Activated CD4-positive, CD25-positive, alpha-beta regulatory T cell treated with anti-CD3 and anti-CD28 coated beads, Interleukin-2, amount 50 U/mL, for 72 hours (primary cell): Measurements from ENCODE around the gene TRIP13.

Source experiments
- DNase-seq: peaks from one replicate; pipeline ENCODE4 v3.0.0; 2021

TRIP13 gene

GRCh38 chr5:957748-958485 lies 65.2 kb downstream of the TRIP13 start:
- DNase-seq: no peak

GRCh38 chr5:958701-959571 lies 66.3 kb downstream of the TRIP13 start:
- DNase-seq: no peak

- no peak for DNase-seq
These were observed 67.2 kb downstream of the TRIP13 start for GRCh38 chr5:959581-960531.

GRCh38 chr5:960551-960950 lies 67.9 kb downstream of the TRIP13 start:
- DNase-seq: no peak

- DNase-seq: no peak
These were observed 68.5 kb downstream of the TRIP13 start for GRCh38 chr5:961002-961710.

GRCh38 chr5:961711-962240 lies 69.1 kb downstream of the TRIP13 start:
- DNase-seq: no peak

GRCh38 chr5:962386-962785 lies 69.7 kb downstream of the TRIP13 start:
- DNase-seq: no peak

- DNase-seq: no peak
These were observed 70.1 kb downstream of the TRIP13 start for GRCh38 chr5:962801-963200.

GRCh38 chr5:963310-963672 lies 70.6 kb downstream of the TRIP13 start:
- DNase-seq: no peak

GRCh38 chr5:963673-964531 lies 71.2 kb downstream of the TRIP13 start:
- DNase-seq: peak; percentile 51

GRCh38 chr5:964821-965220 lies 72.1 kb downstream of the TRIP13 start:
- no peak for DNase-seq

GRCh38 chr5:965604-966344 lies 73.1 kb downstream of the TRIP13 start:
- no peak for DNase-seq

- no peak for DNase-seq
These were observed 73.6 kb downstream of the TRIP13 start for GRCh38 chr5:966345-966710.

- no peak for DNase-seq
These were observed 74.3 kb downstream of the TRIP13 start for GRCh38 chr5:966941-967340.
